ENCODE results near the gene RABGGTA.

RABGGTA gene

GRCh38 chr14:24216345-24216699 is 55.1 kb downstream of the RABGGTA start:
- DNase-seq (ENCODE audit: low spot score) = no peak

All from COLO829 (cell line).